ENCODE measurements around the gene NOP56.

DNA sequence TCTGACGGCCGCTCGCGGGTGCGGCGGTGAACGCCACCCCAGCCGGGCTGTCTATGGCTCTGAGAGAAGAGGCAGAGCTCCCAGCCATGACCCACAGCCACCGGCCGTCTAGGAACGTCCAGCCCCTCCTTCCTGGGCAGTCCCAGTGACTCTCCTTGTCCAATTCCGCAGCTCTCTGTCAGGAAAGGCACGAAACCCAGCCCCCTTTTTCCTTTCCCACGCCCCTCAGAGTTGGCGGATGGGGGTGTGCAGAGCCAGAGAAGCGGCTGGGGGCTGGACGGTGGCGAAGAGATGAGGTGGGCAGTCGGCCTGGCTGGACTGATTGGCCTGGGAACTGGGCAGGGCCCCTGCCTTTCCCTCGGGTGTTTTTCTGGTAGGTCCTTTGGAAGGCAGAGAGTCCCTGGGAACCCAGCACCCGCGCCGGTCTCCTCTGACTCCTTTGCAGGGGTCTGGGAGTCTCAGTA is 41.6 kb downstream of the NOP56 start:
- no peak for TF ChIP-seq ZFX (IDR thresholded peaks at IDR 0.05)
- TF ChIP-seq POLR2A (IDR thresholded peaks at IDR 0.05; ENCODE audit: borderline replicate concordance, extremely low read depth, insufficient read depth, insufficient read length): no peak
- TF ChIP-seq POLR2AphosphoS5 (IDR thresholded peaks at IDR 0.05; ENCODE audit: low read depth, low read length): no peak
